HG02798 (cell line): ENCODE data around the gene NCK2.
A peak's percentile ranks its signal among the peaks of the same experiment; 100 is the strongest.

Experiments
- ATAC-seq: cut with Tn5 transposase; IDR thresholded peaks from one replicate; pipeline ENCODE4 v1.9.1; 2021; ENCODE audit warnings: mild to moderate bottlenecking; ENCODE audit not compliant: unreplicated experiment, poor library complexity

NCK2 gene

GRCh38 chr2:105865222-105865913, 120.7 kb downstream of the NCK2 start:
- ATAC-seq: no peak

- no peak for ATAC-seq
Measured at GRCh38 chr2:105866216-105867185, 121.8 kb downstream of the NCK2 start.

- ATAC-seq: no peak
Measured at GRCh38 chr2:105867587-105867986, 122.9 kb downstream of the NCK2 start.

GRCh38 chr2:105868060-105868459, 123.3 kb downstream of the NCK2 start:
- no peak for ATAC-seq

GRCh38 chr2:105869341-105869740, 124.6 kb downstream of the NCK2 start:
- ATAC-seq: no peak

GRCh38 chr2:105870062-105870461, 125.3 kb downstream of the NCK2 start:
- no peak for ATAC-seq

- ATAC-seq: no peak
Measured at GRCh38 chr2:105870858-105871257, 126.1 kb downstream of the NCK2 start.

GRCh38 chr2:105872142-105872728, 127.5 kb downstream of the NCK2 start:
- ATAC-seq: no peak

- ATAC-seq: no peak
Measured at GRCh38 chr2:105872830-105873229, 128.1 kb downstream of the NCK2 start.

- ATAC-seq: peak; percentile 6
Measured at GRCh38 chr2:105873281-105873680, 128.6 kb downstream of the NCK2 start.

- peak; percentile 94 for ATAC-seq
Measured at GRCh38 chr2:105873721-105874120, 129.0 kb downstream of the NCK2 start.

GRCh38 chr2:105874466-105874865, 129.8 kb downstream of the NCK2 start:
- ATAC-seq: no peak

- no peak for ATAC-seq
Measured at GRCh38 chr2:105875241-105875640, 130.5 kb downstream of the NCK2 start.

GRCh38 chr2:105876191-105876590, 131.5 kb downstream of the NCK2 start:
- no peak for ATAC-seq

GRCh38 chr2:105877945-105878344, 133.2 kb downstream of the NCK2 start:
- no peak for ATAC-seq

GRCh38 chr2:105879106-105879802, 134.5 kb downstream of the NCK2 start:
- ATAC-seq: no peak

- ATAC-seq: no peak
Measured at GRCh38 chr2:105879803-105880300, 135.1 kb downstream of the NCK2 start.

- no peak for ATAC-seq
Measured at GRCh38 chr2:105880637-105881036, 135.9 kb downstream of the NCK2 start.

- ATAC-seq: no peak
Measured at GRCh38 chr2:105881286-105882136, 136.8 kb downstream of the NCK2 start.
